D341Med (cell line): ENCODE data around the gene CDC42BPA.

ENCODE experiments used
- DNase-seq: peaks from one replicate; pipeline ENCODE4 v3.0.0; 2012; ENCODE audit warnings: low spot score

The CDC42BPA gene

GRCh38 chr1:226991920-226992319, 326.4 kb downstream of the CDC42BPA start:
- DNase-seq: no peak

GRCh38 chr1:226990133-226990716, 328.1 kb downstream of the CDC42BPA start:
- no peak for DNase-seq

- DNase-seq: no peak
Measured at GRCh38 chr1:226989085-226989920, 329.0 kb downstream of the CDC42BPA start.

GRCh38 chr1:226988334-226988666, 330.0 kb downstream of the CDC42BPA start:
- no peak for DNase-seq

GRCh38 chr1:226987623-226988333, 330.5 kb downstream of the CDC42BPA start:
- no peak for DNase-seq

- no peak for DNase-seq
Measured at GRCh38 chr1:226987179-226987536, 331.1 kb downstream of the CDC42BPA start.

GRCh38 chr1:226986496-226987178, 331.7 kb downstream of the CDC42BPA start:
- DNase-seq: peak; percentile 37

- peak; percentile 39 for DNase-seq
Measured at GRCh38 chr1:226985839-226986463, 332.3 kb downstream of the CDC42BPA start.

GRCh38 chr1:226985239-226985838, 333.0 kb downstream of the CDC42BPA start:
- peak; percentile 38 for DNase-seq

- peak; percentile 43 for DNase-seq
Measured at GRCh38 chr1:226984521-226985238, 333.6 kb downstream of the CDC42BPA start.

- peak; percentile 36 for DNase-seq
Measured at GRCh38 chr1:226983992-226984364, 334.3 kb downstream of the CDC42BPA start.

- DNase-seq: peak; percentile 39
Measured at GRCh38 chr1:226983247-226983991, 334.9 kb downstream of the CDC42BPA start.

GRCh38 chr1:226982451-226983177, 335.7 kb downstream of the CDC42BPA start:
- peak; percentile 33 for DNase-seq

- DNase-seq: peak; percentile 30
Measured at GRCh38 chr1:226981838-226982237, 336.5 kb downstream of the CDC42BPA start.

GRCh38 chr1:226981386-226981817, 336.9 kb downstream of the CDC42BPA start:
- no peak for DNase-seq

GRCh38 chr1:226980565-226981385, 337.5 kb downstream of the CDC42BPA start:
- peak; percentile 32 for DNase-seq

- DNase-seq: no peak
Measured at GRCh38 chr1:226980122-226980560, 338.2 kb downstream of the CDC42BPA start.

GRCh38 chr1:226979517-226980121, 338.7 kb downstream of the CDC42BPA start:
- DNase-seq: no peak
